Measurements from ENCODE around the gene OR4N5. TPM values are rescaled to one million over a fixed set of nuclear protein-coding genes. Genes with fewer than 3 reads are reported as not detected.

The OR4N5 gene
- polyA plus RNA-seq, 12 donors = not detected

Other genes starting within 250 kb of the OR4N5 start
- gene OR4K5, start 218.2 kb upstream of the OR4N5 start, polyA plus RNA-seq (ENCODE audit: insufficient read length in 12 of 12) = not detected
- gene OR4K1, start 207.9 kb upstream of the OR4N5 start, polyA plus RNA-seq (ENCODE audit: insufficient read length in 12 of 12) = not detected
- gene OR4K15, start 163.2 kb upstream of the OR4N5 start, polyA plus RNA-seq (ENCODE audit: insufficient read length in 12 of 12) = not detected
- not detected for gene OR4Q2, start 136.7 kb upstream of the OR4N5 start, polyA plus RNA-seq (ENCODE audit: insufficient read length in 12 of 12)
- not detected for gene OR4K14, start 119.5 kb upstream of the OR4N5 start, polyA plus RNA-seq (ENCODE audit: insufficient read length in 12 of 12)
- not detected for gene OR4K13, start 102.8 kb upstream of the OR4N5 start, polyA plus RNA-seq (ENCODE audit: insufficient read length in 12 of 12)
- gene OR4L1, start 78.8 kb upstream of the OR4N5 start, polyA plus RNA-seq (ENCODE audit: insufficient read length in 12 of 12) = not detected
- under 1 TPM in 5 of 12 donors, not detected in 7; 0.03 to 0.07 (median 0.04) TPM for gene OR4K17, start 28.1 kb upstream of the OR4N5 start, polyA plus RNA-seq (ENCODE audit: insufficient read length in 12 of 12)
- not detected for gene OR11G2, start 52.1 kb downstream of the OR4N5 start, polyA plus RNA-seq (ENCODE audit: insufficient read length in 12 of 12)
- not detected for gene OR11H6, start 84.9 kb downstream of the OR4N5 start, polyA plus RNA-seq (ENCODE audit: insufficient read length in 12 of 12)
- under 1 TPM in 7 of 12 donors, not detected in 5; 0.23 to 0.53 (median 0.35) TPM for gene OR11H7, start 90.2 kb downstream of the OR4N5 start, polyA plus RNA-seq (ENCODE audit: insufficient read length in 12 of 12)
- not detected for gene OR11H4, start 100.5 kb downstream of the OR4N5 start, polyA plus RNA-seq (ENCODE audit: insufficient read length in 12 of 12)
- 10 to 100 TPM in 9 of 12 donors, 1 to 10 TPM in 2, not detected in 1; 8.5 to 14.9 (median 12.3) TPM for gene TTC5, start 167.1 kb downstream of the OR4N5 start, polyA plus RNA-seq (ENCODE audit: insufficient read length in 12 of 12)
- 10 to 100 TPM in 11 of 12 donors, not detected in 1; 29.4 to 82.6 (median 67.0) TPM for gene CCNB1IP1, start 194.5 kb downstream of the OR4N5 start, polyA plus RNA-seq (ENCODE audit: insufficient read length in 12 of 12)
- gene PARP2, start 204.8 kb downstream of the OR4N5 start, polyA plus RNA-seq (ENCODE audit: insufficient read length in 12 of 12) = 10 to 100 TPM in 11 of 12 donors, not detected in 1; 17.2 to 52.0 (median 34.6) TPM

All from muscle of arm (tissue), 12 donors.